ENCODE measurements around the gene RAB23. TPM values are rescaled to one million over a fixed set of nuclear protein-coding genes. Genes with fewer than 3 reads are reported as not detected.
A peak's percentile ranks its signal among the peaks of the same experiment; 100 is the strongest.

The RAB23 gene
- total and polyA plus RNA-seq, 3 experiments from 2014 or later: 1.0 to 4.7 (median 4.3) TPM

- H3K4me3 Mint-ChIP-seq: peak overlapping the region in 1 of 7 donors; percentile 60
- POLR2A ChIA-PET: no interaction called here
Observed at GRCh38 chr6:57224769-57225515, 2.8 kb upstream of the RAB23 start.

GRCh38 chr6:57222743-57223077 is 603 bp upstream of the RAB23 start:
- peaks cover 11 to 20% of the 10 kb centered on the region in 2 donors for H3K27me3 Mint-ChIP-seq
- CTCF ChIA-PET: no interaction called here
- H3K4me3 Mint-ChIP-seq: peak overlapping the region; percentile 96 to 99 (median 98)
- Histone ChIP-seq H3K27ac (ENCODE audit: low read depth, low read length) (peak overlapping the region; percentile 64), H3K4me3 (ENCODE audit: low read length) (peak overlapping the region; percentile 91), H3K27me3 (ENCODE audit: insufficient read depth, low read length, poor library complexity, severe bottlenecking) (peaks cover 5% of the 10 kb centered on the region), H3K9me3 (ENCODE audit: low read length) (no peaks in the 10 kb centered on the region), H3K36me3 (ENCODE audit: insufficient read depth, low read length) (no peaks in the 10 kb centered on the region), H3K4me1 (ENCODE audit: insufficient read depth, low read length) (no peaks in the 10 kb centered on the region)
- peak in 1 of 5 donors; percentile 8 for DNase-seq
- H3K36me3 Mint-ChIP-seq: peaks cover 0 to 8% (median 0%) of the 10 kb centered on the region in 3 donors
- no peaks in the 10 kb centered on the region for H3K9me3 Mint-ChIP-seq
- H3K27ac Mint-ChIP-seq: peak overlapping the region in 2 of 8 donors; percentile 3 to 39
- POLR2A ChIA-PET: interaction anchor here (1.5 kb wide), 1 partner anchor 50 kb away, joined by 7 read pairs; the partner anchor contains the start of gene BAG2
- H3K4me1 Mint-ChIP-seq: peaks cover 6 to 14% (median 13%) of the 10 kb centered on the region in 3 donors

More at GRCh38 chr6:57224769-57225515, 2.8 kb upstream of the RAB23 start:
- H3K27ac Mint-ChIP-seq: peak overlapping the region in 1 of 8 donors; percentile 6
- H3K36me3 Mint-ChIP-seq: peaks cover 0 to 8% (median 0%) of the 10 kb centered on the region in 3 donors
- peaks cover 16 to 17% of the 10 kb centered on the region in 2 donors for H3K27me3 Mint-ChIP-seq
- CTCF ChIA-PET: no interaction called here
- H3K27me3 ChIP-seq (ENCODE audit: insufficient read depth, low read length, poor library complexity, severe bottlenecking): peaks cover 5% of the 10 kb centered on the region
- peak overlapping the region; percentile 14 for H3K27ac ChIP-seq (ENCODE audit: low read depth, low read length)
- DNase-seq: no peak
- H3K4me3 ChIP-seq (ENCODE audit: low read length): no peak overlapping the region
- H3K4me1 ChIP-seq (ENCODE audit: insufficient read depth, low read length): no peaks in the 10 kb centered on the region
- peaks cover 6 to 14% (median 13%) of the 10 kb centered on the region in 3 donors for H3K4me1 Mint-ChIP-seq
- H3K9me3 Mint-ChIP-seq: no peaks in the 10 kb centered on the region
- H3K9me3 ChIP-seq (ENCODE audit: low read length): no peaks in the 10 kb centered on the region
- H3K36me3 ChIP-seq (ENCODE audit: insufficient read depth, low read length): no peaks in the 10 kb centered on the region

- Mint-ChIP-seq H3K36me3 (peaks cover 0 to 8% (median 0%) of the 10 kb centered on the region in 3 donors), H3K27me3 (peaks cover 11 to 25% of the 10 kb centered on the region in 2 donors), H3K4me3 (peak overlapping the region; percentile 83 to 95 (median 90)), H3K4me1 (peaks cover 6 to 14% (median 13%) of the 10 kb centered on the region in 3 donors), H3K27ac (peak overlapping the region in 7 of 8 donors; percentile 14 to 87 (median 69)), H3K9me3 (no peaks in the 10 kb centered on the region)
- Histone ChIP-seq H3K27me3 (ENCODE audit: insufficient read depth, low read length, poor library complexity, severe bottlenecking) (peaks cover 5% of the 10 kb centered on the region), H3K4me1 (ENCODE audit: insufficient read depth, low read length) (no peaks in the 10 kb centered on the region), H3K27ac (ENCODE audit: low read depth, low read length) (peak overlapping the region; percentile 64), H3K36me3 (ENCODE audit: insufficient read depth, low read length) (no peaks in the 10 kb centered on the region), H3K9me3 (ENCODE audit: low read length) (no peaks in the 10 kb centered on the region), H3K4me3 (ENCODE audit: low read length) (peak overlapping the region; percentile 91)
- ChIA-PET CTCF (interaction anchor here (0.8 to 1.5 kb wide), 5 partner anchors 9 to 132 kb away, joined by 3 read pairs; partner anchors contain the start of gene ZNF451), POLR2A (interaction anchor here (0.6 to 1.5 kb wide), 2 partner anchors 49 to 126 kb away, joined by 7 to 8 read pairs; partner anchors contain the start of gene BAG2)
- peak; percentile 32 to 63 (median 48) for DNase-seq
Observed at GRCh38 chr6:57221191-57221935, 744 bp downstream of the RAB23 start.

- Histone ChIP-seq H3K9me3 (ENCODE audit: low read length) (peaks cover 5% of the 10 kb centered on the region), H3K4me3 (ENCODE audit: low read length) (no peak overlapping the region), H3K27ac (ENCODE audit: low read depth, low read length) (no peak overlapping the region), H3K4me1 (ENCODE audit: insufficient read depth, low read length) (peaks cover under 1% of the 10 kb centered on the region), H3K36me3 (ENCODE audit: insufficient read depth, low read length) (no peaks in the 10 kb centered on the region), H3K27me3 (ENCODE audit: insufficient read depth, low read length, poor library complexity, severe bottlenecking) (peaks cover 5% of the 10 kb centered on the region)
- ChIA-PET CTCF (no interaction called here), POLR2A (no interaction called here)
- peak overlapping the region in 4 of 7 donors; percentile 35 to 86 (median 58) for H3K4me3 Mint-ChIP-seq
- DNase-seq: no peak
- peaks cover 10 to 29% of the 10 kb centered on the region in 2 donors for H3K27me3 Mint-ChIP-seq
- H3K4me1 Mint-ChIP-seq: peaks cover 6 to 14% (median 13%) of the 10 kb centered on the region in 3 donors
- peak overlapping the region in 1 of 8 donors; percentile 37 for H3K27ac Mint-ChIP-seq
- H3K36me3 Mint-ChIP-seq: peaks cover 0 to 8% (median 0%) of the 10 kb centered on the region in 3 donors
- H3K9me3 Mint-ChIP-seq: peaks cover 0 to under 1% (median 0%) of the 10 kb centered on the region in 5 donors
Observed at GRCh38 chr6:57220083-57220703, 1.9 kb downstream of the RAB23 start.

- Mint-ChIP-seq H3K27ac (no peak overlapping the region), H3K9me3 (peaks cover 0 to 6% (median 0%) of the 10 kb centered on the region in 5 donors)
- CTCF ChIA-PET: no interaction called here
Observed at GRCh38 chr6:57217270-57217669, 4.8 kb downstream of the RAB23 start.

GRCh38 chr6:57216235-57217101 is 5.6 kb downstream of the RAB23 start:
- Mint-ChIP-seq H3K27ac (no peak overlapping the region), H3K9me3 (peaks cover 0 to 6% (median 0%) of the 10 kb centered on the region in 5 donors), H3K4me1 (peaks cover 11 to 22% (median 17%) of the 10 kb centered on the region in 3 donors), H3K27me3 (peaks cover 8 to 18% of the 10 kb centered on the region in 2 donors), H3K36me3 (peaks cover 0 to 1% (median 0%) of the 10 kb centered on the region in 3 donors), H3K4me3 (no peak overlapping the region)
- H3K9me3 ChIP-seq (ENCODE audit: low read length): peaks cover 5% of the 10 kb centered on the region
- no peak overlapping the region for H3K27ac ChIP-seq (ENCODE audit: low read depth, low read length)
- POLR2A ChIA-PET: no interaction called here
- no peak overlapping the region for H3K4me3 ChIP-seq (ENCODE audit: low read length)
- CTCF ChIA-PET: no interaction called here
- H3K27me3 ChIP-seq (ENCODE audit: insufficient read depth, low read length, poor library complexity, severe bottlenecking): no peaks in the 10 kb centered on the region
- no peak for DNase-seq
- H3K4me1 ChIP-seq (ENCODE audit: insufficient read depth, low read length): peaks cover 19% of the 10 kb centered on the region
- no peaks in the 10 kb centered on the region for H3K36me3 ChIP-seq (ENCODE audit: insufficient read depth, low read length)

More at GRCh38 chr6:57217270-57217669, 4.8 kb downstream of the RAB23 start:
- DNase-seq: no peak
- peaks cover 19% of the 10 kb centered on the region for H3K4me1 ChIP-seq (ENCODE audit: insufficient read depth, low read length)
- H3K27ac ChIP-seq (ENCODE audit: low read depth, low read length): no peak overlapping the region
- H3K4me3 Mint-ChIP-seq: no peak overlapping the region
- H3K27me3 ChIP-seq (ENCODE audit: insufficient read depth, low read length, poor library complexity, severe bottlenecking): no peaks in the 10 kb centered on the region
- H3K27me3 Mint-ChIP-seq: peaks cover 10 to 18% of the 10 kb centered on the region in 2 donors
- H3K9me3 ChIP-seq (ENCODE audit: low read length): peaks cover 5% of the 10 kb centered on the region
- no peak overlapping the region for H3K4me3 ChIP-seq (ENCODE audit: low read length)
- H3K4me1 Mint-ChIP-seq: peaks cover 13 to 26% (median 20%) of the 10 kb centered on the region in 3 donors
- H3K36me3 ChIP-seq (ENCODE audit: insufficient read depth, low read length): no peaks in the 10 kb centered on the region
- POLR2A ChIA-PET: no interaction called here
- peaks cover 0 to 5% (median 0%) of the 10 kb centered on the region in 3 donors for H3K36me3 Mint-ChIP-seq

GRCh38 chr6:57215260-57215659 is 6.8 kb downstream of the RAB23 start:
- no peak overlapping the region for H3K27ac Mint-ChIP-seq
- Histone ChIP-seq H3K4me3 (ENCODE audit: low read length) (no peak overlapping the region), H3K9me3 (ENCODE audit: low read length) (peaks cover 5% of the 10 kb centered on the region), H3K4me1 (ENCODE audit: insufficient read depth, low read length) (peaks cover 19% of the 10 kb centered on the region), H3K27me3 (ENCODE audit: insufficient read depth, low read length, poor library complexity, severe bottlenecking) (no peaks in the 10 kb centered on the region), H3K27ac (ENCODE audit: low read depth, low read length) (no peak overlapping the region), H3K36me3 (ENCODE audit: insufficient read depth, low read length) (no peaks in the 10 kb centered on the region)
- H3K36me3 Mint-ChIP-seq: no peaks in the 10 kb centered on the region
- ChIA-PET CTCF (no interaction called here), POLR2A (no interaction called here)
- DNase-seq: no peak
- peaks cover 7 to 18% (median 13%) of the 10 kb centered on the region in 3 donors for H3K4me1 Mint-ChIP-seq
- H3K4me3 Mint-ChIP-seq: no peak overlapping the region
- H3K9me3 Mint-ChIP-seq: peaks cover 0 to 6% (median 0%) of the 10 kb centered on the region in 5 donors
- peaks cover 6 to 18% of the 10 kb centered on the region in 2 donors for H3K27me3 Mint-ChIP-seq
